Large intestine (tissue), 3 donors: ENCODE results near the gene GTPBP3. TPM values are rescaled to one million over a fixed set of nuclear protein-coding genes. Genes with fewer than 3 reads are reported as not detected.

Source experiments
- DNase-seq, 2 donors: peaks; one replicate each; pipeline versions ENCODE4 v3.0.0 to v3.0.0-alpha.2; 2013
- H3K27ac ChIP-seq: one replicate; pipeline ENCODE4 v1.5.1; 2013; ENCODE audit warnings: low read length
- H3K27me3 ChIP-seq: 2 replicates; pipeline ENCODE4 v1.6.1; 2013; ENCODE audit warnings: low read length; ENCODE audit not compliant: control insufficient read depth, insufficient read depth
- H3K36me3 ChIP-seq: 2 replicates; pipeline ENCODE4 v1.6.1; 2013; ENCODE audit warnings: low read length; ENCODE audit not compliant: control insufficient read depth, insufficient read depth
- H3K4me1 ChIP-seq: one replicate; pipeline ENCODE4 v1.6.1; 2013; ENCODE audit warnings: low read length; ENCODE audit not compliant: control insufficient read depth, insufficient read depth
- H3K4me3 ChIP-seq: one replicate; pipeline ENCODE4 v1.5.1; 2013; ENCODE audit warnings: low read length
- H3K9me3 ChIP-seq: one replicate; pipeline ENCODE4 v1.6.1; 2013; ENCODE audit warnings: mild to moderate bottlenecking, low read depth, low read length, moderate library complexity; ENCODE audit not compliant: control insufficient read depth
- WGBS: methylation state at CpG from one replicate; pipeline ENCODE4 v1.1.5; 2013; ENCODE audit warnings: low lambda C conversion rate; ENCODE audit not compliant: insufficient coverage; 5-methylcytosine and 5-hydroxymethylcytosine counted together
- polyA plus RNA-seq: library from polyadenylated mRNA; unstranded; fragments of 120-200 nt; gene quantifications from one replicate; pipeline ENCODE4 v1.2.1, GENCODE V29; 2013

GTPBP3 gene
- polyA plus RNA-seq, 1 donor: 18.2 TPM

- no CpG with 5 or more reads among the region's 51 CpGs for WGBS
- peaks cover 20% of the 10 kb centered on the region for H3K27me3 ChIP-seq
- peaks cover 16% of the 10 kb centered on the region for H3K9me3 ChIP-seq
- no peaks in the 10 kb centered on the region for H3K36me3 ChIP-seq
- H3K4me3 ChIP-seq: no peak overlapping the region
- H3K27ac ChIP-seq: no peak overlapping the region
- H3K4me1 ChIP-seq: peaks cover 17% of the 10 kb centered on the region
- DNase-seq: no peak
Observed at GRCh38 chr19:17329366-17330261, 7.7 kb upstream of the GTPBP3 start.

- H3K9me3 ChIP-seq: peaks cover 16% of the 10 kb centered on the region
- no peak for DNase-seq
- H3K4me3 ChIP-seq: no peak overlapping the region
- no peak overlapping the region for H3K27ac ChIP-seq
- WGBS: no CpG with 5 or more reads among the region's 24 CpGs
- H3K27me3 ChIP-seq: peaks cover 20% of the 10 kb centered on the region
- no peaks in the 10 kb centered on the region for H3K36me3 ChIP-seq
- H3K4me1 ChIP-seq: peaks cover 21% of the 10 kb centered on the region
Observed at GRCh38 chr19:17330262-17331044, 6.9 kb upstream of the GTPBP3 start.

- no CpG with 5 or more reads among the region's 13 CpGs for WGBS
- H3K9me3 ChIP-seq: peaks cover 16% of the 10 kb centered on the region
- no peak overlapping the region for H3K27ac ChIP-seq
- H3K27me3 ChIP-seq: peaks cover 20% of the 10 kb centered on the region
- H3K4me3 ChIP-seq: no peak overlapping the region
- no peaks in the 10 kb centered on the region for H3K36me3 ChIP-seq
- DNase-seq: no peak
- H3K4me1 ChIP-seq: peaks cover 21% of the 10 kb centered on the region
Observed at GRCh38 chr19:17331045-17331558, 6.3 kb upstream of the GTPBP3 start.

- H3K4me1 ChIP-seq: peaks cover 24% of the 10 kb centered on the region
- H3K36me3 ChIP-seq: no peaks in the 10 kb centered on the region
- peaks cover 20% of the 10 kb centered on the region for H3K27me3 ChIP-seq
- H3K9me3 ChIP-seq: peaks cover 16% of the 10 kb centered on the region
- no peak overlapping the region for H3K4me3 ChIP-seq
- DNase-seq: no peak
- WGBS: no CpG with 5 or more reads among the region's 8 CpGs
- no peak overlapping the region for H3K27ac ChIP-seq
Observed at GRCh38 chr19:17332360-17332676, 5.0 kb upstream of the GTPBP3 start.

- Histone ChIP-seq H3K9me3 (peaks cover 19% of the 10 kb centered on the region), H3K4me1 (peaks cover 25% of the 10 kb centered on the region), H3K4me3 (no peak overlapping the region), H3K27ac (no peak overlapping the region), H3K27me3 (peaks cover 20% of the 10 kb centered on the region), H3K36me3 (no peaks in the 10 kb centered on the region)
- no peak for DNase-seq
- 90% methylated on average over 2 of the region's 45 CpGs for WGBS
Observed at GRCh38 chr19:17332677-17333581, 4.4 kb upstream of the GTPBP3 start.

GRCh38 chr19:17333611-17334413, 3.5 kb upstream of the GTPBP3 start:
- no peak for DNase-seq
- Histone ChIP-seq H3K9me3 (peaks cover 25% of the 10 kb centered on the region), H3K27ac (no peak overlapping the region)

GRCh38 chr19:17334414-17335409, 2.6 kb upstream of the GTPBP3 start, which contains the start of gene ANO8:
Gene ANO8, minus strand, starts transcription at chr19:17334855. Its CDS starts 185 bp downstream, at chr19:17334670.
- DNase-seq: peak; percentile 94 to 99
- Histone ChIP-seq H3K4me1 (peaks cover 23% of the 10 kb centered on the region), H3K4me3 (peak within 1 kb of the TSS; percentile 50), H3K36me3 (peaks cover 4% of the 10 kb centered on the region), H3K27me3 (peaks cover 10% of the 10 kb centered on the region), H3K9me3 (peaks cover 22% of the 10 kb centered on the region), H3K27ac (no peak within 1 kb of the TSS)
- 0% methylated on average over 1 of the region's 86 CpGs for WGBS

More at GRCh38 chr19:17333611-17334413, 3.5 kb upstream of the GTPBP3 start:
- peaks cover 19% of the 10 kb centered on the region for H3K27me3 ChIP-seq
- 72% methylated on average over 3 of the region's 52 CpGs for WGBS
- peak overlapping the region; percentile 50 for H3K4me3 ChIP-seq
- peaks cover 1% of the 10 kb centered on the region for H3K36me3 ChIP-seq
- H3K4me1 ChIP-seq: peaks cover 26% of the 10 kb centered on the region

- Histone ChIP-seq H3K4me3 (no peak overlapping the region), H3K27ac (no peak overlapping the region), H3K4me1 (peaks cover 23% of the 10 kb centered on the region), H3K9me3 (peaks cover 17% of the 10 kb centered on the region), H3K27me3 (peaks cover 1% of the 10 kb centered on the region), H3K36me3 (peaks cover 4% of the 10 kb centered on the region)
- no CpG with 5 or more reads among the region's 10 CpGs for whole genome bisulfite sequencing
- DNase-seq: no peak
Observed at GRCh38 chr19:17335575-17335974, 1.8 kb upstream of the GTPBP3 start.
